Nephron progenitor cell (in vitro differentiated cells): Measurements from ENCODE around the gene KRT20.

ENCODE experiments used
- DNase-seq: peaks from one replicate; pipeline ENCODE4 v3.0.0; 2021
- H3K27ac Mint-ChIP-seq: 2 replicates; pipeline ENCODE4 v1.8.0; 2021; ENCODE audit warnings: mild to moderate bottlenecking, moderate library complexity, mixed read lengths
- H3K27me3 Mint-ChIP-seq: 2 replicates; pipeline ENCODE4 v1.8.0; 2021; ENCODE audit warnings: mild to moderate bottlenecking, low read depth, mixed read lengths; ENCODE audit not compliant: poor library complexity
- H3K36me3 Mint-ChIP-seq: 2 replicates; pipeline ENCODE4 v1.8.0; 2021; ENCODE audit warnings: low read depth, mixed read lengths
- H3K4me1 Mint-ChIP-seq: 2 replicates; pipeline ENCODE4 v1.8.0; 2021; ENCODE audit warnings: mixed read lengths
- H3K4me3 Mint-ChIP-seq: 2 replicates; pipeline ENCODE4 v1.8.0; 2021; ENCODE audit warnings: mild to moderate bottlenecking, moderate library complexity, mixed read lengths
- H3K9me3 Mint-ChIP-seq: 2 replicates; pipeline ENCODE4 v1.8.0; 2021; ENCODE audit warnings: mild to moderate bottlenecking, moderate library complexity, mixed read lengths
- CTCF ChIP-seq: fragments of 200-600 bp; sonication (generic); IDR thresholded peaks from 2 replicates; pipeline ENCODE4 v1.5.0; 2021; ENCODE audit warnings: antibody characterized with exemption

The KRT20 gene

GRCh38 chr17:40902498-40902897, 17.5 kb upstream of the KRT20 start:
- Mint-ChIP-seq H3K27me3 (peaks cover 10% of the 10 kb centered on the region), H3K36me3 (no peaks in the 10 kb centered on the region)

GRCh38 chr17:40901981-40902474, 17.0 kb upstream of the KRT20 start:
- Mint-ChIP-seq H3K4me1 (peaks cover 12% of the 10 kb centered on the region), H3K27ac (no peak overlapping the region), H3K27me3 (peaks cover 10% of the 10 kb centered on the region), H3K9me3 (no peaks in the 10 kb centered on the region), H3K4me3 (no peak overlapping the region), H3K36me3 (no peaks in the 10 kb centered on the region)
- no peak for TF ChIP-seq CTCF
- DNase-seq: no peak

More at GRCh38 chr17:40902498-40902897, 17.5 kb upstream of the KRT20 start:
- Mint-ChIP-seq H3K4me3 (no peak overlapping the region), H3K9me3 (no peaks in the 10 kb centered on the region), H3K4me1 (peaks cover 12% of the 10 kb centered on the region), H3K27ac (no peak overlapping the region)
- no peak for DNase-seq
- TF ChIP-seq CTCF: no peak

- no peak for TF ChIP-seq CTCF
- H3K4me3 Mint-ChIP-seq: no peak overlapping the region
- no peaks in the 10 kb centered on the region for H3K9me3 Mint-ChIP-seq
- H3K4me1 Mint-ChIP-seq: peaks cover 12% of the 10 kb centered on the region
- H3K36me3 Mint-ChIP-seq: no peaks in the 10 kb centered on the region
- H3K27me3 Mint-ChIP-seq: peaks cover 10% of the 10 kb centered on the region
- no peak for DNase-seq
- H3K27ac Mint-ChIP-seq: no peak overlapping the region
These were observed 15.8 kb upstream of the KRT20 start for GRCh38 chr17:40900809-40901356.

- Mint-ChIP-seq H3K36me3 (no peaks in the 10 kb centered on the region), H3K4me3 (no peak overlapping the region), H3K4me1 (no peaks in the 10 kb centered on the region), H3K9me3 (no peaks in the 10 kb centered on the region), H3K27ac (no peak overlapping the region), H3K27me3 (peaks cover 15% of the 10 kb centered on the region)
- TF ChIP-seq CTCF: no peak
- no peak for DNase-seq
These were observed 11.9 kb upstream of the KRT20 start for GRCh38 chr17:40896916-40897455.

- Mint-ChIP-seq H3K27ac (peak overlapping the region; percentile 66), H3K4me1 (no peaks in the 10 kb centered on the region), H3K27me3 (peaks cover 17% of the 10 kb centered on the region), H3K36me3 (no peaks in the 10 kb centered on the region), H3K9me3 (no peaks in the 10 kb centered on the region), H3K4me3 (no peak overlapping the region)
- DNase-seq: no peak
- TF ChIP-seq CTCF: no peak
These were observed 10.2 kb upstream of the KRT20 start for GRCh38 chr17:40895106-40895730.
